ENCODE results near the gene FAM107B.
"Not testable (repeated sequence)": the region's sequence is repeated elsewhere in the genome, so short reads cannot be mapped to it uniquely, and the experiment has no call there.

The FAM107B gene

DNA sequence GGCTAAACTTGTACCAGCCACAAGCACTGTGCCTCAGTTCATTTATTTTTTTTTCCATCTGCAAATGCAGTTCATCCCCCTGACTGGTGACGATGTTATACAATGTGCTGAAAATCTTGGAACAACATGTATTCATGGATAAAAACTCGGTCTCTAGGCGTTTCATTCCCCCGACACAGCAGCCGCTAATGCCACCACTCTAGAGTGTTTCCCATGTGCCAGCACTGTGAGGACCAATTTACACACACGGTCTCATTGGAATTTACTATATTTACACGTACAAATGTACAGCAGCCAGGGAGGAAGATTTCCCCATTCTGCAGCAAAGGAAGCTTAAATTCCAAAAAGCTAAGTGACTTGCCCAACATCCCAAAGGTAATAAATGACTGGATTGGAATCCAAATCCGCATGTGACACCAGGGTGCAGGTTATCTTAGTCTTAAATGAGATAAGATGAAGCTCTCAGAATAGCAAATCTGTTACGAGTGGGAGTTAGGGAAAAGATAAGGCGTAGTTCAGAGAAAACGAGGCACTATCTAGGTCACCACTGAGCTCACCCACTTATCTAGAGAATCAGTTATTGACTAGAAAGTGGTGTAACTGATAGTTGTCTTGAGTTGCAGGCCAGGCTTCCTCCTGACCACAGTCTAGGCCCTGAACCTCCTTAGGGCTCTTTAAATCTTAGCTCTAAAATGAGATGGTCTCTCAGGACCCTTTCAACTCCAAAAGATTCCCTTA lies 36.7 kb downstream of the FAM107B start:
- DNase-seq (ENCODE audit: low read depth in 1 of 2, low spot score in 1 of 2): no peak

DNA sequence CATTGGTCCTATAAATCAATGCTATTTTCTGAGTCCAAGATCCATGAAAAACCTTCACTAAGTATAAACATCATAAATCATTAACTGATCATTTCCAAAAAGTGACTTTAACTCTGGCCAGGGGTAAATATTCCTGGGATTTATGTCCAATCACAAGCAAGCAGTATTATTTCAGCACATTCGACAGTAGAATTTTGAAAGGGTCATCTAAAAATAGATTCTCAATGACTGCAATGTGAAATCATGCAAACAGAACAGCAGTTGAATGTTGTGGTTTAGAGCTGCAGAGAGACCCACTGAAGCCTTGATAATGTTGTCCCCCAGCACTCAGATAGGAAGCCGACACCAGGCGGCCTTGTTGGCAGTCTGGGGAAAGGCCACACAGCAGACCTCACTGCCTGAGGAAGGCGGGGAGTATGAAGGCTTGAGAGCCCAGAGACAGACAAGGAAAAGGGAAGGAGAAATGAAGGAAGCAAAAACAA lies 38.1 kb downstream of the FAM107B start:
- no peak for DNase-seq (ENCODE audit: low read depth in 1 of 2, low spot score in 1 of 2)

DNA sequence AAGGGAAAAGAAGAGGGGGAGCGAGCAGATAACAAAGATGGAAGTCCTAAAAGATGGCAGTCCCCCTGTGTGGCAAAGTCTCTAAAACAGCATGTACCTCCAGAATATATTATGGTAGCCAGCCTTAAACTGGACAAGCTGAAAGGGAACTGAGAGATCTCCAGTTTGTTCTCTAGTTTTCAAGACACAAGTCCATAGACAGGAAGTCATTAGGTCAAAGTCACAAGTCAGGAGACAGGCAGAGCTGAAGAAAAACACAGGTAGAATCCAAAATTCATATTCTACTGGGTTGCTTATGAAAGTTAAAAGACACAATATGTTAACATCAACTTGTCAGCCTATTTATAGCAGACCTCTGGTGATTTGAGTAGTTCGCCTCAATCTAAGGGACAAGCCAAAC lies 38.7 kb downstream of the FAM107B start:
- DNase-seq (ENCODE audit: low read depth in 1 of 2, low spot score in 1 of 2): no peak

DNA sequence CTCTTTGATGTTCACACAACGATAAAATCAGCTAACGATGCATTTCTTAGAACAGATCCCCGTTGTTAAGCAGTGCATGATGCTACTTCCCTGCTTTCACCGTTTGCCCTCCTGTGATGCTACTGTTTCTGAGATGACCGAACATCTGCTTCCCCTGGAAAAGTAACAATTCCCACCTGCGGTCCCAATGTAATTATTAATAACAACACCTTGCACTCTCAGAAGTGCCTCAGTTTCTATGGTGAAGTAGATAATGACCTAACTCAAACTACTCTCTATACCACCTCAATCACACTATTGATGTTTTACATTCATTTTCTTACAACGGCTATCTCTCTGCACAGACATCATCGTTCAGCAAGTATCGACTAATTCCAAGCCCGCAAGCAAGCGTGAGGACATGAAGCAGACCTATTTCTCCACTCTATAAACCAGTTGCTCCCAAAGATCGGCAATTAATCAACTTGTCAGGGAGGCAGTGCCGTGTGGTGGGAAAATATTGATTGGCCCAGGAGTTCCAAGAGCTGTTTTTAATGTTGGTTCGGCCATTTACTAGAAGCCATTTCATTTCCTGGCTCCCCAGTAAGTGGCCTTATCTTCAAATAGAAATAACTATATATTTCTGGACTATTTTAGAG lies 42.7 kb downstream of the FAM107B start:
- no peak for DNase-seq (ENCODE audit: low read depth in 1 of 2, low spot score in 1 of 2)

DNA sequence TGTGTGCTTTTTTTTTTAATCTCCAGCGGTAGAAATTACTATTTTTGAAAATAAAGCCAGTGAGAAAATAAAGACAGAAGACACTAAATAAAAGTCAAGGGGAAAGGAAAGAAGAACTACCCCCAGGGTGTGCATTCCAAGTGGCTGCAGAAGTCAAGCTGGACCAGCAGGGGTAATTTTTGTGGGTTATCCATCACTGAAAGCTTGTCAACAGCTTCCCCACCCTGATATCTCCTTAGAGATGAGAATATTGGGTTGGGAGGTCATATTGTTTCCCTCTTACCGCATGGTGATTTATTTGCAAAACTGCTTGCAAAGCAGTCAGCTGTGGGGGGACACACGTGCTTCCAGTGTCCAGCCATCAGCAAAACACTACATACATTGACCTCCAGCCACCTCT lies 46.4 kb downstream of the FAM107B start:
- no peak for DNase-seq (ENCODE audit: low read depth in 1 of 2, low spot score in 1 of 2)

DNA sequence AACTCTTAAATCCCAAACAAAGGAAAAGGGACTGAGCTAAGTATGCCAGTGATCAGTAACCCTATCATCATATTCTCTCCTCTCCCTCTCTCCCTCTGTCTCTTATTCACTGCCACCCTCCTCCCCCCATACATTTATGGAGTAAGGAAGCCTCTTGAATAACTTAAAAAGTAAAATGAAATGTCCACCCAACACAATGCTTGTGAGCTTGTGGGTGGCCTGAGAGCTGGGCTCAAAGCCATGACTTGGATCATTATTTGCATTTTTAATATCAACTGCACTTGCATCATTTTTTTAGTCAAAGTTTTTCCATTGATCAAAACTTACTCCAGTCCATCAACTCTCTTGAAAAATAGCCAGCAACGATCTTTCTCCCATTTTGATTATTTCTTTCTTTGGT lies 46.8 kb downstream of the FAM107B start:
- no peak for DNase-seq (ENCODE audit: low read depth in 1 of 2, low spot score in 1 of 2)

DNA sequence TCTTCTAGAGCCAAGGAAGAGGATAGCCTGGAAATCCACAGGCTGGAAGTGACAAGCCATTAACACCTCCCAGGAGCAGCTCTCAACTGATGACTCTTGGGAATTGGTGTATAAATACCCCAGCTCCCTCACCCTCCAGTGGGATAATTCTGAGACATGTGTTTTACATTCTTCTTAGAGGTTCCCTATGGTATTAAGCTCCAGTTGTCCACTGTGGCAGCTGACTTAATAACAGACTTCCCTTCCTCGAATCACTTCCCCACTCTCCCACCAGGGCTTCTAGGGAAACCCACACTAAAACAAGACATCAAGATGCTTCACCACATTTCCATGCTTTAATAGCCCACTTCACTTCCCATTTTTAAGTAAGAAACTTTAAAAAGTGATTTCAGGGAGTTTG lies 47.2 kb downstream of the FAM107B start:
- DNase-seq (ENCODE audit: low read depth in 1 of 2, low spot score in 1 of 2): no peak

DNA sequence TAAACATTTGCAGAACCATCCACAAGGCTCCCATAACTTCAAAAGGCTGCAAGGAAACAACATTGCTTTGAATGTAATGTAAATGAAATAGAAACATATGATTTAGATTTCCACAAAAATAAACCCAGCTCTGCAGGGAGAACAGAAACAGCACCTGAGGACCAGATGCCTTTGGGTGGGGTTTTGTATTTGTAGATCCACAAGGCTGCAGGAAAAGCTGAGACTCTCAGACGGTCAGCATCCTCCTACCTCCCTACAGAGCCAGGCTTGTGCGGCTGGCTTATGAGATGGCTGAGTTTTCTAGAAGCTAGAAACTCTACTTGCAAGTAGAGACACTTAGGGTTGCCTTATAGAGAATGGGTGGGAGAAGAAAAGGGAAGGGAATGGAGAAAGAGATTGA lies 49.8 kb downstream of the FAM107B start:
- no peak for DNase-seq (ENCODE audit: low read depth in 1 of 2, low spot score in 1 of 2)

DNA sequence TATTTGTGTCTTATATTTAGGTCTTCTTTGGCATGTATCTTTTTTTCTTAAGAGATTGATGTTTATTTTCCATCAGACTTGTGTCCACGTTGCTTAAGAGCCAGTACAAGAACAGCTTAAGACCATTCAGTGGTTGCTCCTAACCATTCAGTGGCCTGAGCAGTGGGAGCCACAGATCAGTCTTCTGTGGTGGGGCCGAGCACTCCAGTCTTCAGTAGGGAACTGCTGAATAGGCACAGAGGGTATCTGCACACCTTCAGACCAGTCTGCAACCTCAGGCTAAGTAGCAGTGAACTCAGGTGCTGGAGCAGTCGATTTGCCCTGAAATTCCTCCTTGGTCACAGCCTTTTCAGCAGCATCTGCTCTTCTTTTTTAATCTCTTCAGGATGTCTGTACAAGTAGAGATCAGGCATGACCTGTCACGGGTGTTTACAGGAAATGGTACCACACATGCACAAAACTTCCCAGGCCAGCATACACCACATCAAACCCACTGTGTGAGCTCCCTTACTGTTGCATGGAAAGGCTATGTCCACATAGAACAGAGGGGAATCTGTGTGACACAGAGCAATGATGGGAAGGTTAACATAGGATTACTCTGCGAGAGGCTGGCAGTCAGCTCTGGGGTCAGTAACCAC lies 51.5 kb downstream of the FAM107B start:
- DNase-seq (ENCODE audit: low read depth in 1 of 2, low spot score in 1 of 2): peak in 1 of 2 donors; percentile 5

DNA sequence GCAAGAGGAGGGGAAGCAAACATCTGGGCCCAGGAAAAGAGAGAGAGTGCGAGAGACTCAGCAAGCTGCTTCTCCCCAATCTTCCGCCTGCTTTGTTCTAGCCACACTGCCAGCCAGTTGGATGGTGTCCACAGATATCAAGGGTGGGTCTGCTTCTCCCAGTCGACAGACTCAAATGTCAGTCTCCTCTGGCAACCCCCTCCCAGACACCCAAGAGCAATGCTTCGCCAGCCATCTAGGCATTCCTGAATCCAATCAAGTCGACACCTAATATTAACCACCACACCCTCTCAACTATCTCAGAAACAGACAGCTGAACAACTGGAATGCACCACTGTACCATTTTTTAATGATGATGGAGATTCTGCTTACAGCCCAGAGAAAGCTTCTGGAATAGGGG lies 57.1 kb downstream of the FAM107B start:
- no peak for DNase-seq (ENCODE audit: low read depth in 1 of 2, low spot score in 1 of 2)

DNA sequence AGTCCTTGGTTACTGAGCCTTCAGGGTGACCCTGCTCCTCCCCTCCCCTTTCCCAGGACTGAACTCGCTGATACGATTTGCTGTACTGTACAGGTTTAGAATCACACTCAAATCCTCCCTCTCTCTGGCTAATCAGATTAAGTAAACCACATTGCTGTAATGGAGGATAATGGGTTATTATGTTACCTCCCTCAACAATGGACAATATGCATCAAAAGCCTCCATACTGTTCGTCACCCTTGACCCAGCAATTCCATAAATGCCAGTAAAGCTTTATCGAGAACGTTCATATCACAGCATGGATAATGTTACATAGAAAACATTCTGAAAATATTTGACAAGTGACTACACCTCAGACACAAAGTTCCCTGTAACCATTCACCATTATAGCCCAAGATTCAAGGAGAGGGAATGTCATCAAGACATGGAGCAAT lies 61.7 kb downstream of the FAM107B start:
- DNase-seq (ENCODE audit: low read depth in 1 of 2, low spot score in 1 of 2): no peak

DNA sequence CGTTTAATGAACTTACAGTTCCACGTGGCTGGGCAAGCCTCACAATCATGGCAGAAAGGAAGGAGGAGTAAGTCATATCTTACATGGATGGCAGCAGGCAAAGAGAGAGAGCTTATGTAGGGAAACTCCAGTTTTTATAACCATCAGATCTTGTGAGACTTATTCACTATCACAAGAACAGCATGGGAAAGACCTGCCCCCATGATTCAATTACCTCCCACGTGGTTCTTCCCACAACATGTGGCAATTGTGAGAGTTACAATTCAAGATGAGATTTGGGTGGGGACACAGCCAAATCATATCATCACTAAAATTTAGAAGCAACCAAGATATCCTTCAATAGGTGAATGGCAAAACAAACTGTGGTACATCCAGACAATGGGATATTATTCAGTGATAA lies 65.4 kb downstream of the FAM107B start:
- not testable (repeated sequence) for DNase-seq (ENCODE audit: low read depth in 1 of 2, low spot score in 1 of 2)

DNA sequence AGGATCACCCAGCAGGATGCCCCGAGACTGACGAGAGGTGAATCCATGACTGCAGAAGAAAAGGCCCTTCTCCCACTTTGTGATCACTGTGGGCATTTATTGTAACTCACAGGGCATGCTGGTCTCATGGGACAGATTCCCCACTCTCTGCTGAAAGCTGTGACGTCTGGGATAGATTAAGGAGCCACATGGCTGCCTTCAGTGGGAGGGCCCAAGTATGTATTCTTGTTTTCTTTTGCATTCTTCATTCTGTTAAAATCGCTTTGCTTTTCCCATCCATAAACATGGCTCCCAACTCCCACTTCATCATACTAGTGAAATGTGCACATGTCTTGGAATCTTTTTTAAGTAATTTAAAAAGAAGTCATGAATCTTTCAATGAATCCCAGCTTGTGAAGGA lies 67.2 kb downstream of the FAM107B start:
- DNase-seq (ENCODE audit: low read depth in 1 of 2, low spot score in 1 of 2): no peak

DNA sequence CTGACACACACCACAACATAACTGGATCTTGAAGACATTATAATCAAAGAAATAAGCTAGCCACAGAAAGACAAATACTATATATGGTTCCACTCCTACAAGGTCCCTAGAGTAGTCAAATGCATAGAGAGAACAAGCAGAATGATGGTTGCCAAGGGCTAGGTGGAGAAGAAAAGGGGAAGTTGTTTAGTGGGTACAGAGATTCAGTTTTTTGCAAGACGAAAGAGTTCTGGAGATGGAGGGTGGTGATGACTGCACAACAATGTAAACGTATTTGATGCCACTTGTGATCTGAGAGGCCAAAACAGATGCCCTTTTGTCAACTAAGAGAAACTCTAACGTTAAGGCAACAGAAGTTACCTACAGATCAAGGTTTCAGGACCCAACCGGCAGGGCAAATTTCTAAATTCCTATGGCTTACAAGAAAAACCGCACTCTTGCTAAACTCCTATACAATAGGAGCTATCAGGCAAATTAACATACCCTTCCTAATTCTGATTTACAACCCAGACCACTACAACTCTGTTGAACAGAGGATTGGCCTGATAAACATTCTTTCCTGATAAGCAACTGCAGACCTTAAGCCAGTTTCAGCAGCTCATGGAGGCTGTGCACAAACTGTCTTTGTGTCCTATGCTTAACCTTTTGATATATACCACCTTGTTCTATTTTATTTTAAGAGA lies 69.0 kb downstream of the FAM107B start:
- no peak for DNase-seq (ENCODE audit: low read depth in 1 of 2, low spot score in 1 of 2)

DNA sequence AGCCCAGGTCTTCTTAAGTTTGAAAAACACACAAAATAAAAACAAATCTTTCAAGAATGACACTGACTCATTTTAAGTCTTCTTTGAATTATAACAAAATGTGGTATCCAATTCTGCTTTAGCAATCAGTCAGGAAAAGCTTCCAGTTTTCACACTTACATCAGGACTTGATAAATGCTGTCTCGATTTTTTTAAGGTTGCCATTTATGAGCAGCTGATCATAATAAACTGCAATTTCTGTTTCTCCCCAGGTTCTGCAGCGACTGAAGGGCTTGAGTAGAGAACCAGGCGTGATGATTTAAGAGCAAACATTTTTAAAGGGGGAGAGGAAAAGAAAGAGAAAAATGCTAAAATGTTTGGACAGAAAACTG lies 71.1 kb downstream of the FAM107B start:
- DNase-seq (ENCODE audit: low read depth in 1 of 2, low spot score in 1 of 2): no peak

DNA sequence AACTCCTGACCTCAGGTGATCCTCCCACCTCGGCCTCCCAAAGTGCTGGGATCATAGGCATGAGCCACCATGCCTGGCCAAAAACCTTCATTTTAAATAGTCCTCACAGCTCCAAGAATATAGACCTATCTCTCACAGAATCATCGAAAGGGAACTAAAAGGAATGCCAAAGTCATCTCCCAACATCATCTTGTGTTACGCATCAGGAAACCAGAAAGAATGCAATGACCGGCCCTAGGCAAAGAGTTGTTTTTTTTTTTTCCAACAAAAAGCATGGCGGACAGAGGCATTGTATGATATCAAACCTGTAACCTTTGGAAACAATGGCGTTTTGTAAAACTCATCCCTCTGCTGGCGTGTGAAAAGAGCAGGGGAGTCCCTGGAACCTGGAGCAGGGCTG lies 73.2 kb downstream of the FAM107B start:
- DNase-seq (ENCODE audit: low read depth in 1 of 2, low spot score in 1 of 2): no peak

DNA sequence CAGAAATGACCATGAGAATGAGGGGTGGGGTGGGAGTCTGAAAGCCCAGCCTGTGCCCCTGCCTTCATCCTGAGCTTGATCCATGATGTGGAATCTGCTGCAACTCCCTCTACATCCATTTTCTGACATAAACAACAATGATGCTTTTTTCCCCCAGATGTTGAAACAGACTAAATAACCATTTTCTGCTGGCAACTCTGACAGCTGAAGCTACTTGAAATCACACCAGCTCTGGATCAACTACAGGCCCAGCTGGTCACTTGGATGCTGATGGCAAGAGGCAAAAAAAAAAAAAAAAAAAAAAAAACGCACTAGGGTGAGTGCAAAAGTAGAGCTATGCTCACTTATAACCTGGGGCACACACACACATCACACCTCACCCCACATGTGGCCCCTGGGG lies 74.2 kb downstream of the FAM107B start:
- DNase-seq (ENCODE audit: low read depth in 1 of 2, low spot score in 1 of 2): no peak

DNA sequence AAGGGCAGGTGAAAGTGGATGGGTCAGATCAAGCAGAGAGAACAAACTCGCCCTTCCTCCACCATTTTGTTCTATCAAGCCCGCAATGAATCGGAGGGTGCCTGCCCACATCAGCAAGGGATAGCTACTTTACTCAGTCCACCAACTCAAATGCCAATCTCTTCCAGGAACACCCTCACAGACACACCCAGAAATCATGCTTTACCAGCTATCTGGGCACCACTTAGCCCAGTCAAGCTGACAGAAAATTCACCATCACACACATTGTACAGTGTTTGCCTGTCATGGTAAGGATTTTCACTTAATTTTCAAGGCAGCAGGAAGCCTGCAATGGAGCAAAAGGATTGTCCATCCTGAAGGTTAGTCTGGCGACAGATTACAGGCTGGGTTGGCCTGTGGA lies 75.2 kb downstream of the FAM107B start:
- DNase-seq (ENCODE audit: low read depth in 1 of 2, low spot score in 1 of 2): no peak

DNA sequence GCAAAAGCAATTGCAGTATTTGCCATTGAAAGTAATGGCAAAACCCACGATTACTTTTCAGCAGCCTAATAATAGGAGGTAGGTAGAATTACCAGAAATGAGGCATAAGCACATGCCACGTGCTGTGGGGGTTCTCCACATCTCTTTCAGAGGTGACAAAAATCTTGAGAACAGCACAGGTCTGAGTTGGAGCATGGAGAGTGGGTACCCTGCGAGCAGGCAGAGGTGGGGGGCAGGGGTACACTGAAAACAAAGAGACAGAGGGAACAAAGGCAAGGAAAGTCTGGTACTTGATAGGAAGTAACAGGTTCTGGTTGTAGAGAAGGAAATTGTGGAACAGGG lies 75.9 kb downstream of the FAM107B start:
- no peak for DNase-seq (ENCODE audit: low read depth in 1 of 2, low spot score in 1 of 2)

DNA sequence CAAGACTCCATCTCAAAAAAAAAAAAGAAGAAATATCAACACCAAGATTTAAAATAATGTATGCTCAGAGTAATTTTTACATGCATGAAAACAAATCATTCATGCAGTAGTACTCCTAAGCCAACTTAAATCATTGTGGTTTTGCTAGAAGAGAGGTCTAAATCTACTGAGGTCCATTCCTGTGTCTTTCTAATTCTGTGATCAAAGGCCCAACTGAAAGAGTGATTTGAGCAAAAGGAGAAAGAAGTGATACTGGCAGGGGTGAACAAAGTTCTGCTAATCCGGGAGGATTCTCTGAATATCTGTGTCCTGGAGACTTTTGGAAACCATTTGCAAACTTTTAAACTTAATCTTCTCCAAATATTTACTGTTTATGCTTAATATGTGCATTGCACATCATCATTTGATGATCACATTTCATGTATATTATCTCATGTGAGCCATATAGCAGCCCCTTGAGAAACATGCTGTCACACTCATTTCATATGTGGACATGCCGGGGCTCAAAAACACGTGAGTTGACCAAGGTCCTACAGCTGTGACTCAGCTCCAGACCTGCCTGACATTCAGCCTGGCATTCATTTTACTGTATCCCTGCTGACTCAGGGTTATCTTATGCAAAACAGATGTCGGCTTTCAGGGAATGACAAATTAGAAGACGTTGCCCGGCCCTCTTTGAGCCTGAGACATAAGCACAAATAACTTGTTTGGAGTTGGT lies 76.4 kb downstream of the FAM107B start:
- DNase-seq (ENCODE audit: low read depth in 1 of 2, low spot score in 1 of 2): no peak

DNA sequence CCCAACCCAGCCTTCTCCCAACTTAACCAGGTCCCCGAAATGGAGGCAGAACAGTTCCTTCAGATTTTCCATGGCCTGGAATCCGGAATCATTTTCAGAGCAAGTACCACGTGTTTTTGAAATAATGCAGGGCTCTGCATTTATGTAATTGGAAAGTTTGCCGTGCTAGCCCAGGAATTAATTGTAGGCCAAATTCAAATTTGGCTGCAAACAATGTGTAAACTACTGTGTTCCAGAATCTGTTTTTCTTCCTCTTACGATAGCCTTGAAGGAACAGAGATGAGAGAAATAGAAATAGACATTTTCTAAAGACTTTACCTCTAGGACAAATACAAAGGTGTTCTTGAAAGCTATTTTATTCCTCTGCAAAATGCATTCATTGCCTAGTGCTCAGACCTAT lies 77.4 kb downstream of the FAM107B start:
- DNase-seq (ENCODE audit: low read depth in 1 of 2, low spot score in 1 of 2): no peak

All from stimulated activated CD4-positive, alpha-beta T cell treated with anti-CD3 and anti-CD28 coated beads, Interleukin-15, amount 100 ng/mL, for 1 hour (primary cell).